NCI-H2227 (cell line): Measurements from ENCODE around the gene PHACTR1.
"Not testable (repeated sequence)": the region's sequence is repeated elsewhere in the genome, so short reads cannot be mapped to it uniquely, and the experiment has no call there.

Experiments
- DNase-seq: peaks from one replicate; lab custom pipeline; 2025; ENCODE audit not compliant: unreplicated experiment; lab: John Stamatoyannopoulos, UW

Gene PHACTR1

GRCh38 chr6:12716298-12716916, at the start of gene PHACTR1:
Gene PHACTR1 (plus strand): TSS chr6:12716767.
- peak; percentile 24 for DNase-seq

GRCh38 chr6:12666886-12667285, 49.7 kb upstream of the PHACTR1 start:
- no peak for DNase-seq

- DNase-seq, result no peak
These were observed 40.6 kb upstream of the PHACTR1 start for GRCh38 chr6:12675931-12676330.

GRCh38 chr6:12679341-12679740, 37.2 kb upstream of the PHACTR1 start:
- no peak for DNase-seq

GRCh38 chr6:12693122-12693521, 23.4 kb upstream of the PHACTR1 start:
- no peak for DNase-seq

- no peak for DNase-seq
These were observed 18.3 kb upstream of the PHACTR1 start for GRCh38 chr6:12698298-12698697.

- DNase-seq, result no peak
These were observed 11.6 kb upstream of the PHACTR1 start for GRCh38 chr6:12704946-12705345.

- DNase-seq, result no peak
These were observed 7.5 kb upstream of the PHACTR1 start for GRCh38 chr6:12709116-12709515.

GRCh38 chr6:12709556-12710232, 6.9 kb upstream of the PHACTR1 start:
- DNase-seq, result peak; percentile 11

- DNase-seq, result no peak
These were observed 5.6 kb upstream of the PHACTR1 start for GRCh38 chr6:12710921-12711320.

- DNase-seq, result no peak
These were observed 2.5 kb upstream of the PHACTR1 start for GRCh38 chr6:12714022-12714421.

GRCh38 chr6:12715437-12715836, 1.1 kb upstream of the PHACTR1 start:
- no peak for DNase-seq

GRCh38 chr6:12717356-12717755, 789 bp downstream of the PHACTR1 start:
- peak; percentile 69 for DNase-seq

- DNase-seq, result peak; percentile 6
These were observed 1.4 kb downstream of the PHACTR1 start for GRCh38 chr6:12718015-12718414.

- peak; percentile 42 for DNase-seq
These were observed 2.5 kb downstream of the PHACTR1 start for GRCh38 chr6:12719017-12719416.

GRCh38 chr6:12720310-12720709, 3.7 kb downstream of the PHACTR1 start:
- no peak for DNase-seq

- DNase-seq, result no peak
These were observed 8.7 kb downstream of the PHACTR1 start for GRCh38 chr6:12725263-12725662.

- DNase-seq, result no peak
These were observed 12.9 kb downstream of the PHACTR1 start for GRCh38 chr6:12729467-12729866.

GRCh38 chr6:12730809-12731208, 14.2 kb downstream of the PHACTR1 start:
- not testable (repeated sequence) for DNase-seq

GRCh38 chr6:12733876-12734275, 17.3 kb downstream of the PHACTR1 start:
- DNase-seq, result no peak

- DNase-seq, result no peak
These were observed 19.2 kb downstream of the PHACTR1 start for GRCh38 chr6:12735786-12736185.

- DNase-seq, result no peak
These were observed 31.8 kb downstream of the PHACTR1 start for GRCh38 chr6:12748411-12748810.
